ENCODE measurements around the gene CLC.

DNA sequence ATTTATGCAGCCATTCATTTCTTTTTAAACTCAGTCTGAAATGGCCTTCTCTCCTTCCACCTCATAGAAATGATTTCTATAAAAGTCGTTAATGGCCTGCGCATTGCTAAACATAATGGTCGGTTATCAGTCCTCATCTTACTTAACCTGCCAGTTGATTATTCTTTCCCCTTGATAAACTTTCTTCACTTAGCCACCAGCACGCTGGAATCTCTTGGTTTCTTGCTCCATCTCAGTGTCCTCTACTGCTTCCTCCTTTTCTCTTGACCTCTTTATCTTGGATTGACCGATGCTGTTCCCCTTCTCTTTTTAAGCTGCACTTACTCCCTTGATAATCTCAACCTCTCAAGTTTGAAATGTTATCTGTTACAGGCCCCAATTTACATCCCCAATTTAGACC, 12.2 kb upstream of the CLC start:
- TF ChIP-seq, protein P1, sequence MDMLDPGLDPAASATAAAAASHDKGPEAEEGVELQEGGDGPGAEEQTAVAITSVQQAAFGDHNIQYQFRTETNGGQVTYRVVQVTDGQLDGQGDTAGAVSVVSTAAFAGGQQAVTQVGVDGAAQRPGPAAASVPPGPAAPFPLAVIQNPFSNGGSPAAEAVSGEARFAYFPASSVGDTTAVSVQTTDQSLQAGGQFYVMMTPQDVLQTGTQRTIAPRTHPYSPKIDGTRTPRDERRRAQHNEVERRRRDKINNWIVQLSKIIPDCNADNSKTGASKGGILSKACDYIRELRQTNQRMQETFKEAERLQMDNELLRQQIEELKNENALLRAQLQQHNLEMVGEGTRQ (IDR thresholded peaks at IDR 0.05; ENCODE audit: low read length): no peak
- TF ChIP-seq BCL11A (IDR thresholded peaks at IDR 0.05; ENCODE audit: low read depth in 2 of 2, low read length in 2 of 2) (no peak), CEBPB (IDR thresholded peaks at IDR 0.05; ENCODE audit: low read depth, low read length) (no peak), GABPA (IDR thresholded peaks at IDR 0.05; ENCODE audit: borderline replicate concordance, insufficient read depth, low read length) (no peak), EGR1 (IDR thresholded peaks at IDR 0.05; ENCODE audit: borderline replicate concordance, low read depth, low read length) (no peak), CBX5 (IDR thresholded peaks at IDR 0.05; ENCODE audit: low read depth, low read length) (no peak), ASH2L (IDR thresholded peaks at IDR 0.05; ENCODE audit: low read length) (no peak)
- TF ChIP-seq, protein P2, sequence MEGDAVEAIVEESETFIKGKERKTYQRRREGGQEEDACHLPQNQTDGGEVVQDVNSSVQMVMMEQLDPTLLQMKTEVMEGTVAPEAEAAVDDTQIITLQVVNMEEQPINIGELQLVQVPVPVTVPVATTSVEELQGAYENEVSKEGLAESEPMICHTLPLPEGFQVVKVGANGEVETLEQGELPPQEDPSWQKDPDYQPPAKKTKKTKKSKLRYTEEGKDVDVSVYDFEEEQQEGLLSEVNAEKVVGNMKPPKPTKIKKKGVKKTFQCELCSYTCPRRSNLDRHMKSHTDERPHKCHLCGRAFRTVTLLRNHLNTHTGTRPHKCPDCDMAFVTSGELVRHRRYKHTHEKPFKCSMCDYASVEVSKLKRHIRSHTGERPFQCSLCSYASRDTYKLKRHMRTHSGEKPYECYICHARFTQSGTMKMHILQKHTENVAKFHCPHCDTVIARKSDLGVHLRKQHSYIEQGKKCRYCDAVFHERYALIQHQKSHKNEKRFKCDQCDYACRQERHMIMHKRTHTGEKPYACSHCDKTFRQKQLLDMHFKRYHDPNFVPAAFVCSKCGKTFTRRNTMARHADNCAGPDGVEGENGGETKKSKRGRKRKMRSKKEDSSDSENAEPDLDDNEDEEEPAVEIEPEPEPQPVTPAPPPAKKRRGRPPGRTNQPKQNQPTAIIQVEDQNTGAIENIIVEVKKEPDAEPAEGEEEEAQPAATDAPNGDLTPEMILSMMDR (IDR thresholded peaks at IDR 0.05; ENCODE audit: control extremely low read depth in 1 of 3, insufficient read depth in 1 of 3, low read depth in 1 of 3, low read length in 3 of 3): no peak
